Caco-2 (cell line): Measurements from ENCODE around the gene SCFD1. TPM values are rescaled to one million over a fixed set of nuclear protein-coding genes. Genes with fewer than 3 reads are reported as not detected.

Source experiments
- BruUV-seq: library from RNA; stranded (reverse); fragments of 400-500 nt; replicated peaks from 2 replicates; lab custom pipeline; 2021; lab: Mats Ljungman, UMichigan
- CTCF ChIA-PET: fragments of 300-600 bp; sonication (Branson Sonifier 250); formaldehyde crosslinking; loops from one replicate; lab custom pipeline; 2022; ENCODE audit warnings: antibody characterized with exemption; lab: Charles Lee
- POLR2A ChIA-PET: fragments of 300-600 bp; sonication (Branson Sonifier 250); formaldehyde crosslinking; loops from one replicate; lab custom pipeline; 2022; ENCODE audit warnings: antibody characterized with exemption; lab: Charles Lee
- DNase-seq, 2 experiments: peaks; one replicate each; pipeline versions ENCODE4 v3.0.0 to v3.0.0-alpha.2; 2020 to 2022
- H3K27me3 ChIP-seq: replicated peaks from 2 replicates; pipeline ENCODE4 v1.6.0; 2011; ENCODE audit warnings: low read length; ENCODE audit not compliant: control insufficient read depth, insufficient read depth
- H3K36me3 ChIP-seq: 2 replicates; pipeline ENCODE4 v1.5.1; 2011; ENCODE audit warnings: low read length; ENCODE audit not compliant: control insufficient read depth, insufficient read depth
- H3K4me1 ChIP-seq: fragments of 250-450 bp; sonication (Bioruptor Pico); 2 replicates; pipeline ENCODE4 v1.5.1; 2020; ENCODE audit warnings: mild to moderate bottlenecking
- H3K4me3 ChIP-seq: 2 replicates; pipeline ENCODE4 v1.5.1; 2011; ENCODE audit warnings: low read depth, mild to moderate bottlenecking, control low read depth, low read length
- H3K9me3 ChIP-seq: fragments of 250-450 bp; sonication (Bioruptor Pico); 2 replicates; pipeline ENCODE4 v1.5.1; 2020; ENCODE audit warnings: mild to moderate bottlenecking, moderate library complexity
- H3K27ac Mint-ChIP-seq: one replicate; pipeline ENCODE4 v1.8.0; 2022; ENCODE audit warnings: mixed read lengths; ENCODE audit not compliant: unreplicated experiment
- H3K27me3 Mint-ChIP-seq: one replicate; pipeline ENCODE4 v1.8.0; 2022; ENCODE audit warnings: mixed read lengths; ENCODE audit not compliant: insufficient read depth, unreplicated experiment
- H3K36me3 Mint-ChIP-seq: one replicate; pipeline ENCODE4 v1.8.0; 2022; ENCODE audit warnings: mild to moderate bottlenecking, mixed read lengths; ENCODE audit not compliant: insufficient read depth, unreplicated experiment
- H3K4me1 Mint-ChIP-seq: one replicate; pipeline ENCODE4 v1.8.0; 2022; ENCODE audit warnings: low read depth, mixed read lengths; ENCODE audit not compliant: unreplicated experiment
- H3K4me3 Mint-ChIP-seq: one replicate; pipeline ENCODE4 v1.8.0; 2022; ENCODE audit warnings: mild to moderate bottlenecking, moderate library complexity, mixed read lengths; ENCODE audit not compliant: unreplicated experiment
- H3K9me3 Mint-ChIP-seq: one replicate; pipeline ENCODE4 v1.8.0; 2022; ENCODE audit warnings: mixed read lengths; ENCODE audit not compliant: unreplicated experiment
- intact Hi-C: fragments of 100-400 bp; cut with micrococcal nuclease; formaldehyde crosslinking; loops from one replicate; pipeline ENCODE4 v1.10.0; 2022; ENCODE audit not compliant: unreplicated experiment
- total RNA-seq: library from RNA; stranded (reverse); gene quantifications from 2 replicates; pipeline ENCODE4 v1.2.3, GENCODE V29; 2022
- TF ChIP-seq, protein P1 (sequence below), 2 experiments: fragments of 200-600 bp in 1 of 2; IDR thresholded peaks; 1 replicate in 1 of 2; 2 replicates in 1 of 2; pipeline versions ENCODE4 v1.5.1 to v1.8.0; 2011 to 2022; ENCODE audit warnings: antibody characterized with exemption in 1 of 2, control low read depth in 1 of 2, inconsistent platforms in 1 of 2, low read depth in 1 of 2, low read length in 1 of 2, mild to moderate bottlenecking in 1 of 2, moderate library complexity in 1 of 2; ENCODE audit not compliant: insufficient read depth in 1 of 2, severe bottlenecking in 1 of 2, unreplicated experiment in 1 of 2

Gene SCFD1
- total RNA-seq, 1 experiment from 2014 or later = 78.1 TPM

DNA sequence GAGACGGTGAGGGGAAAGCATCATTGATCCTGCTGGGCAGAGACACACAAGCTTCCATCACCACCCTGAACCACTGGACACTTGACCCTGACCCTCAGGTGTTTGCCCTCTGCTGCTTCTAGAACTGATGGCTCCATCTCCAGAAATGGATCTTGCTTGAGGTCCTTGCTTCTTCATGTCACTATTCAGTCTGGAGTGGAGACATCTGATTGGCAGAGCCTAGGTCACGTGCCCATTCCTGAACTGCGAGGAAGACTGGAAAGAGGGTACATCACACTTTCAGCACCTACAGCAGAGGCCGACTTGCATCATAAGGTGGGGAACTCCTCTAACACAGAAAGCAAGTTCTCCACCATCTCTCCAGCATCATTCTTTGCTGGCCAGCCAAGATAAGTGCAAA is 145.5 kb downstream of the SCFD1 start:
- Mint-ChIP-seq H3K27me3 (peaks cover 17% of the 10 kb centered on the region), H3K4me1 (no peaks in the 10 kb centered on the region), H3K36me3 (peaks cover 6% of the 10 kb centered on the region), H3K9me3 (peaks cover 18% of the 10 kb centered on the region), H3K4me3 (no peak overlapping the region), H3K27ac (no peak overlapping the region)
- TF ChIP-seq, protein P1, sequence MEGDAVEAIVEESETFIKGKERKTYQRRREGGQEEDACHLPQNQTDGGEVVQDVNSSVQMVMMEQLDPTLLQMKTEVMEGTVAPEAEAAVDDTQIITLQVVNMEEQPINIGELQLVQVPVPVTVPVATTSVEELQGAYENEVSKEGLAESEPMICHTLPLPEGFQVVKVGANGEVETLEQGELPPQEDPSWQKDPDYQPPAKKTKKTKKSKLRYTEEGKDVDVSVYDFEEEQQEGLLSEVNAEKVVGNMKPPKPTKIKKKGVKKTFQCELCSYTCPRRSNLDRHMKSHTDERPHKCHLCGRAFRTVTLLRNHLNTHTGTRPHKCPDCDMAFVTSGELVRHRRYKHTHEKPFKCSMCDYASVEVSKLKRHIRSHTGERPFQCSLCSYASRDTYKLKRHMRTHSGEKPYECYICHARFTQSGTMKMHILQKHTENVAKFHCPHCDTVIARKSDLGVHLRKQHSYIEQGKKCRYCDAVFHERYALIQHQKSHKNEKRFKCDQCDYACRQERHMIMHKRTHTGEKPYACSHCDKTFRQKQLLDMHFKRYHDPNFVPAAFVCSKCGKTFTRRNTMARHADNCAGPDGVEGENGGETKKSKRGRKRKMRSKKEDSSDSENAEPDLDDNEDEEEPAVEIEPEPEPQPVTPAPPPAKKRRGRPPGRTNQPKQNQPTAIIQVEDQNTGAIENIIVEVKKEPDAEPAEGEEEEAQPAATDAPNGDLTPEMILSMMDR (IDR thresholded peaks at IDR 0.05; ENCODE audit: insufficient read depth in 1 of 2, low read depth in 1 of 2, low read length in 1 of 2, severe bottlenecking in 1 of 2, unreplicated experiment in 1 of 2) = no peak
- DNase-seq = no peak
- Histone ChIP-seq H3K36me3 (no peaks in the 10 kb centered on the region), H3K27me3 (no peaks in the 10 kb centered on the region), H3K9me3 (peaks cover 20% of the 10 kb centered on the region), H3K4me3 (no peak overlapping the region), H3K4me1 (no peaks in the 10 kb centered on the region)
- intact Hi-C loops = no loop called here
- no TSS peak for BruUV-seq
- CTCF ChIA-PET = no interaction called here
- POLR2A ChIA-PET = no interaction called here

DNA sequence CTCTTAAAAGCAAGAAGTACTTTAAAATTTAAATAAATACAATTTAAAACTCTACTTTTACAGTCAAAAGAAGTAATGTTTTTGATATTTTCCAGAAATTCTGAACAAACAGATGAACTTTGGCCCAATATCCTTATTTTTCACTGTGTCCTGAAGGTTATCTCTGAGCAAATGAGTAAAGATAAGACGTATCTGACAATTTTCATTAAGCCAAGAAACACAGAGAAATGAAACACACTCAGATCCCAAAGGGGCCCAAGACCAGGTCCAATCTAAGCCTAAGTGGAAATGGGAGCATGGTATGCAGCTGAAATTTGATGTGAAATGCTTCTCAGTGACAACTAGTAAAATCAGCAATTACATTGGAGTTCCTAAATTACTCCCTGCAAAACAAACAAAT is 146.7 kb downstream of the SCFD1 start:
- TF ChIP-seq, protein P1 (IDR thresholded peaks at IDR 0.05; ENCODE audit: insufficient read depth in 1 of 2, low read depth in 1 of 2, low read length in 1 of 2, severe bottlenecking in 1 of 2, unreplicated experiment in 1 of 2) = no peak
- ChIA-PET POLR2A (no interaction called here), CTCF (no interaction called here)
- intact Hi-C loops = no loop called here
- no peak overlapping the region for H3K27ac Mint-ChIP-seq
- peaks cover 6% of the 10 kb centered on the region for H3K36me3 Mint-ChIP-seq
- no TSS peak for BruUV-seq
- DNase-seq = no peak
- no peaks in the 10 kb centered on the region for H3K27me3 ChIP-seq
- H3K4me1 Mint-ChIP-seq = no peaks in the 10 kb centered on the region
- H3K9me3 ChIP-seq = peaks cover 10% of the 10 kb centered on the region
- no peak overlapping the region for H3K4me3 ChIP-seq
- peaks cover 17% of the 10 kb centered on the region for H3K27me3 Mint-ChIP-seq
- peaks cover 11% of the 10 kb centered on the region for H3K9me3 Mint-ChIP-seq
- no peaks in the 10 kb centered on the region for H3K36me3 ChIP-seq
- H3K4me3 Mint-ChIP-seq = no peak overlapping the region
- no peaks in the 10 kb centered on the region for H3K4me1 ChIP-seq

DNA sequence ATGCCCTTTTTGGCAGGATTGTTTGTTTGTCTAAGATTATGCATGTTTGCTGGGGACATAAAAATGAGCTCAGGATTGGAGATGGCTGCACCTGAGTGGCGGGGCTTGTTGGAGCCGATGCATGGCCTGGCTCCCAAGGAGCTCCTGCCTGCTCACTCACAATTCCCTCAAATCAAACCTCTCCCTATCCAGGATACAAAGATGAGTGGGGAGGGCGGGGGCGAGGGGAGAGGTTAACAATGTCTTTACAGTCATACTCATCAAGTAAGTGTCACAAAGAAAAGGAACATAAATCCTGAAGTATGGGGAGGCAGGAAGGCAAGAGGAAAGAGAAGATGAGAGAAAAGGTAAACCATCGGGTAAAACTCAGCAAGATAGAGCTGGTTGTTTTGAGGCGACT is 148.3 kb downstream of the SCFD1 start:
- Mint-ChIP-seq H3K27me3 (peaks cover 17% of the 10 kb centered on the region), H3K36me3 (peaks cover 6% of the 10 kb centered on the region), H3K9me3 (no peaks in the 10 kb centered on the region), H3K4me1 (no peaks in the 10 kb centered on the region), H3K27ac (no peak overlapping the region), H3K4me3 (no peak overlapping the region)
- intact Hi-C loops = no loop called here
- no peaks in the 10 kb centered on the region for H3K4me1 ChIP-seq
- no peaks in the 10 kb centered on the region for H3K27me3 ChIP-seq
- H3K36me3 ChIP-seq = no peaks in the 10 kb centered on the region
- ChIA-PET POLR2A (no interaction called here), CTCF (no interaction called here)
- no peak overlapping the region for H3K4me3 ChIP-seq
- TF ChIP-seq, protein P1 (IDR thresholded peaks at IDR 0.05; ENCODE audit: insufficient read depth in 1 of 2, low read depth in 1 of 2, low read length in 1 of 2, severe bottlenecking in 1 of 2, unreplicated experiment in 1 of 2) = no peak
- H3K9me3 ChIP-seq = no peaks in the 10 kb centered on the region
- no TSS peak for BruUV-seq
- no peak for DNase-seq
